Ishikawa (cell line): ENCODE measurements around the gene CNNM2.

Experiments
- CEBPB ChIP-seq: IDR thresholded peaks from 2 replicates; pipeline ENCODE4 v1.6.1; 2012
- CREB1 ChIP-seq: IDR thresholded peaks from 2 replicates; pipeline ENCODE4 v1.6.1; 2012; ENCODE audit warnings: low read depth
- EGR1 ChIP-seq: IDR thresholded peaks from 2 replicates; pipeline ENCODE4 v1.6.1; 2012
- EP300 ChIP-seq: IDR thresholded peaks from 2 replicates; pipeline ENCODE4 v1.6.1; 2012; ENCODE audit warnings: borderline replicate concordance
- FOXM1 ChIP-seq: IDR thresholded peaks from 2 replicates; pipeline ENCODE4 v1.6.1; 2012; ENCODE audit warnings: low read depth, borderline replicate concordance
- NFIC ChIP-seq: IDR thresholded peaks from 2 replicates; pipeline ENCODE4 v1.6.1; 2012
- RAD21 ChIP-seq: IDR thresholded peaks from 2 replicates; pipeline ENCODE4 v1.6.1; 2012; ENCODE audit warnings: low read depth
- TAF1 ChIP-seq: IDR thresholded peaks from 2 replicates; pipeline ENCODE4 v1.6.1; 2012; ENCODE audit warnings: low read depth, mild to moderate bottlenecking
- TCF12 ChIP-seq: IDR thresholded peaks from 2 replicates; pipeline ENCODE4 v1.6.1; 2012; ENCODE audit warnings: low read depth
- TEAD4 ChIP-seq: IDR thresholded peaks from 2 replicates; pipeline ENCODE4 v1.6.1; 2012
- YY1 ChIP-seq: IDR thresholded peaks from 2 replicates; pipeline ENCODE4 v1.6.1; 2012; ENCODE audit warnings: low read depth
- ZBTB7A ChIP-seq: IDR thresholded peaks from 2 replicates; pipeline ENCODE4 v1.6.1; 2012; ENCODE audit warnings: low read depth
- TF ChIP-seq, protein P1 (sequence below): IDR thresholded peaks from 2 replicates; pipeline ENCODE4 v1.6.1; 2012; ENCODE audit warnings: low read depth, mild to moderate bottlenecking
- TF ChIP-seq, protein P2 (sequence below): IDR thresholded peaks from 2 replicates; pipeline ENCODE4 v1.6.1; 2012
- TF ChIP-seq, protein P3 (sequence below): IDR thresholded peaks from 2 replicates; pipeline ENCODE4 v1.6.1; 2012

The CNNM2 gene

DNA sequence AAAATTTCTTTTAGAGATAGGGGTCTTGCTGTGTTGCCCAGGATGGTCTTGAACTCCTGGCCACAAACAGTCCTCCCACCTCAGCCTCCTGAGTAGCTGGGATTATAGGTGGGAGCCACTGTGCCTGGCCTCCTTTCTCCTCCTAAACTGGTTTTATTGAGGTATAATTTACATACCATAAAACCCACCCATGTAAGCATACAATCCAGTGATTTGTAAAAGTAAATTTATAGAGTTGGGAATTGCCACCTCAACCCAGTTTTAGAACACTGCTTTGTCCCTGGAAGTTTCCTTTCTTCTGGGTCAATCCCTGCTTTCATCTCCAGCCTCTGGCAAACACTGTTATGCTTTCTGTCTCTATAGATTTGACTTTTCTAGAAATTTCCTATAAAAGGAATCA lies 49.0 kb downstream of the CNNM2 start:
- TF ChIP-seq, protein P1, sequence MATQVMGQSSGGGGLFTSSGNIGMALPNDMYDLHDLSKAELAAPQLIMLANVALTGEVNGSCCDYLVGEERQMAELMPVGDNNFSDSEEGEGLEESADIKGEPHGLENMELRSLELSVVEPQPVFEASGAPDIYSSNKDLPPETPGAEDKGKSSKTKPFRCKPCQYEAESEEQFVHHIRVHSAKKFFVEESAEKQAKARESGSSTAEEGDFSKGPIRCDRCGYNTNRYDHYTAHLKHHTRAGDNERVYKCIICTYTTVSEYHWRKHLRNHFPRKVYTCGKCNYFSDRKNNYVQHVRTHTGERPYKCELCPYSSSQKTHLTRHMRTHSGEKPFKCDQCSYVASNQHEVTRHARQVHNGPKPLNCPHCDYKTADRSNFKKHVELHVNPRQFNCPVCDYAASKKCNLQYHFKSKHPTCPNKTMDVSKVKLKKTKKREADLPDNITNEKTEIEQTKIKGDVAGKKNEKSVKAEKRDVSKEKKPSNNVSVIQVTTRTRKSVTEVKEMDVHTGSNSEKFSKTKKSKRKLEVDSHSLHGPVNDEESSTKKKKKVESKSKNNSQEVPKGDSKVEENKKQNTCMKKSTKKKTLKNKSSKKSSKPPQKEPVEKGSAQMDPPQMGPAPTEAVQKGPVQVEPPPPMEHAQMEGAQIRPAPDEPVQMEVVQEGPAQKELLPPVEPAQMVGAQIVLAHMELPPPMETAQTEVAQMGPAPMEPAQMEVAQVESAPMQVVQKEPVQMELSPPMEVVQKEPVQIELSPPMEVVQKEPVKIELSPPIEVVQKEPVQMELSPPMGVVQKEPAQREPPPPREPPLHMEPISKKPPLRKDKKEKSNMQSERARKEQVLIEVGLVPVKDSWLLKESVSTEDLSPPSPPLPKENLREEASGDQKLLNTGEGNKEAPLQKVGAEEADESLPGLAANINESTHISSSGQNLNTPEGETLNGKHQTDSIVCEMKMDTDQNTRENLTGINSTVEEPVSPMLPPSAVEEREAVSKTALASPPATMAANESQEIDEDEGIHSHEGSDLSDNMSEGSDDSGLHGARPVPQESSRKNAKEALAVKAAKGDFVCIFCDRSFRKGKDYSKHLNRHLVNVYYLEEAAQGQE, result no peak
- TF ChIP-seq CEBPB, result no peak
- TF ChIP-seq CREB1, result no peak
- TF ChIP-seq FOXM1, result no peak
- no peak for TF ChIP-seq RAD21
- no peak for TF ChIP-seq TCF12
- no peak for TF ChIP-seq YY1
- TF ChIP-seq NFIC, result no peak
- no peak for TF ChIP-seq TEAD4
- no peak for TF ChIP-seq EGR1
- TF ChIP-seq EP300, result no peak
- TF ChIP-seq, protein P2, sequence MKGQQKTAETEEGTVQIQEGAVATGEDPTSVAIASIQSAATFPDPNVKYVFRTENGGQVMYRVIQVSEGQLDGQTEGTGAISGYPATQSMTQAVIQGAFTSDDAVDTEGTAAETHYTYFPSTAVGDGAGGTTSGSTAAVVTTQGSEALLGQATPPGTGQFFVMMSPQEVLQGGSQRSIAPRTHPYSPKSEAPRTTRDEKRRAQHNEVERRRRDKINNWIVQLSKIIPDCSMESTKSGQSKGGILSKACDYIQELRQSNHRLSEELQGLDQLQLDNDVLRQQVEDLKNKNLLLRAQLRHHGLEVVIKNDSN, result no peak
- TF ChIP-seq ZBTB7A, result no peak
- TF ChIP-seq TAF1, result no peak
- TF ChIP-seq, protein P3, sequence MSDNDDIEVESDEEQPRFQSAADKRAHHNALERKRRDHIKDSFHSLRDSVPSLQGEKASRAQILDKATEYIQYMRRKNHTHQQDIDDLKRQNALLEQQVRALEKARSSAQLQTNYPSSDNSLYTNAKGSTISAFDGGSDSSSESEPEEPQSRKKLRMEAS, result no peak

DNA sequence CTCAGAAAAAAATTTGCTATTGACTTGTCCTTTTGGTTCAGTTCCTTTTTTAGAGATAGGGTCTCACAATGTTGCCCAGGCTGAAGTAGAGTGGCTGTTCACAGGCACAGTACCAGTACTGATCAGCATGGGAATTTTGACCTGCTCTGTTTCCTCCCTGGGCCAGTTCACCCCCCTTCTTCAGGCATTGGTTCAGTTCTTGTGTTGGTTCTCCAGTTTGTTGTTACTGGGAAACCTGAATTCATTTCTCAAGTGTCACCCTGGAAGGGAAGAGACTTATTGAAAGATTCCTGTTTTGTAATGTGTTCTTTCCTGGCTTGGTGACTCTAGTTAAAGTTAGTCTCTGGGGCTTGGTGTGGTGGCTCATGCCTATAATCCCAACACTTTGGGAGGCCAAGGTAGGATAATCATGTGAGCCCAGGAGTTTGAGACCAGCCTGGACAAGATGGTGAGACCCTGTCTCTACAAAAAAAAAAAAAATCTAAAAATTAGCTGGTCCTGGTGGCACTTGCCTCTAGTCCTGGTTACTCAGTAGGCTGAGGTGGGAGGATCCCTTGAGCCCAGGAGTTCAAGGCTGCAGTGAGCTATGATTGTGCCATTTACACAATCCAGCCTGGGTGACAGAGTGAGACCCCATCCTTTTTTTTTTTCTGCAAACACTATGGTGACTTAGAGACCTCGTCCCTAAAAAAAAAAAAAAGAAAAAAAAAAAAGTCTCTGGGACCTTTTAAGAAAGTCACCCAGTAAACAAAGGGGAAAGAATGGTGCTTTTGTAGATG lies 52.7 kb downstream of the CNNM2 start:
- TF ChIP-seq CEBPB (no peak), YY1 (no peak), TCF12 (no peak), CREB1 (no peak), EP300 (no peak), NFIC (no peak), ZBTB7A (no peak)
- TF ChIP-seq, protein P3, result no peak

DNA sequence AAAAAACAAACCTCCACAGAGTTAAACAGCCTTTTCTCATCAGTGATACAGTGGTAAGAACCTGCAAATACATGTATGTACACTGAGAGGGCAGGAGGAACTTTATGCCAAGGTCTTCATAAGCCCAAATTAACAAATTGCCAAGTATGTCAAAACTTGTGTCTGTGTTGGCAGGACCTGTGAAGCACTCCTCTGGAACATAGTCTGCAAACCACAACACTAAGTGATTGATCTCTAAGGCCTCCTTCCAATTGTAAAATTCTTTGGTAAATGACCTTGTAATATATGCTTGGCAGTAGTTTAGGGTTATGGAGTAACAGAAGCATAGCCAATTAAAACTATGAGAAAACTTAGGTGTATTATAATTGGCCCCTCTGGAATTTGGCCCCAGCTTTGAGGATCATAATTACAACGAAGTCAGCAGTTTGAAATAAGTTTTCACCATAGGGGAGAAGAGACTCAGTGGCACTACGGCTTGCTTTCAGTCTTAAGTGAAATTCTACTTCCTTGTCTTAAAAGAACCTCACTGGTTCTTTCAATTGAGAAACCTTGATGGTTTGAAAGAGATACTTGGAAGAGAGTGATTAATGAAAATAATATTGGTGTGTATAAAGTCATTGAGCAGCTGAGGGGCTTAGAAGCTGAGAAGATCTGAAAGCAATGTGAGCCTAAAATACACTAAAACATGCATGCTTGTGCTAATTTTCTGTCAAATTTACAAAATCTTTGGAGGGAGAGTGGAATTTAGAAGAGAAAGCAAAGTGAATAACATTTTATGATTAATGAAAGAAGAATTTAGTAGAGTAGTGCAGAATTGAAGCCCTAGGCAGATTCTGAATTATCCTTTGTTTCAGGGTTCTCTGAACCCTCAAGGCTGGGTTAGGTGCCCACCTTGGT lies 57.6 kb downstream of the CNNM2 start:
- no peak for TF ChIP-seq CREB1
- no peak for TF ChIP-seq FOXM1
- no peak for TF ChIP-seq TAF1
- TF ChIP-seq, protein P1, result no peak
- TF ChIP-seq TCF12, result no peak
- TF ChIP-seq EGR1, result no peak
- no peak for TF ChIP-seq YY1
- no peak for TF ChIP-seq CEBPB
- no peak for TF ChIP-seq NFIC
- no peak for TF ChIP-seq ZBTB7A
- TF ChIP-seq EP300, result no peak
- no peak for TF ChIP-seq TEAD4
- TF ChIP-seq, protein P3, result no peak
- TF ChIP-seq, protein P2, result no peak

DNA sequence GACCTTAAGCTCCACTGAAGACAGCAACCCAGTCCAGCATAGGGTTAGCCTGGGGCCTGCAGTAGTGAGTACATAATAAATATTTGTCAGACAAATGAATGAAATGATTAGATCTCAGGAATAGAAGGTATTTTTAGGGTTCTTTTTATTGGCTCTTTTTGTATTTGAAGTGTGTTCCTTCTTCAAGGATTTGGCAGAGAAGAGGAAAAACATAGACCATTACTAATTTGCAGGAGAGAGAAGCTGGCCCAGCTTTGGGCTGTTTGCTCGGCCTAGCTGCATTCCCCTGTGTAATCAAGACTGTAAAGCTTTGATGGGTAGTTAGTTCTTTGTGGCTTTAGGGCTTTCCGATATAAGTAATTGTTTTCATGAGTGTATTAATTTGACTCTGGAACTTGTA lies 64.2 kb downstream of the CNNM2 start:
- TF ChIP-seq TEAD4 (no peak), CEBPB (no peak), CREB1 (no peak), TAF1 (no peak), EP300 (no peak)
- TF ChIP-seq, protein P3, result no peak

DNA sequence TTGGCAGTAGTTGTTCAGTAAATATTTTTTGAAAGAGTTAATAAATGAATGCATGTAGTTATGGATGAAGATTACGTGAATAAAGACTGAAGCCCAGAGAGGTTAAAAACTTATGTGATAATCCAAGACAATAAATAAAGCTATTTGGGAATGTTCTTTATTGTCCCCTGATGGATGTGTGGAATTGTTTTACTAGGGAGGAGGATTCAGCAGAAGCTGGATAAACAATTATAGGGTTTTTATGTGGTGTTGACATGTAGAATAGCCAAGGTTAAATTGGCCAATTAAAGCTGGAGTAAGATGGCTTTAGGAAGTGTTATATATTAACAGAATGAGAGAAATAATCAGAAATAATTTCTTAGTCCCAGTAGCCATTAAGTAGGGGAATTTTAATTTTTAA lies 66.0 kb downstream of the CNNM2 start:
- TF ChIP-seq CEBPB, result no peak
- no peak for TF ChIP-seq ZBTB7A
- no peak for TF ChIP-seq EGR1
- TF ChIP-seq TEAD4, result no peak
- TF ChIP-seq, protein P1, result no peak
- no peak for TF ChIP-seq YY1
- TF ChIP-seq RAD21, result no peak
- TF ChIP-seq NFIC, result no peak
- TF ChIP-seq CREB1, result no peak
- TF ChIP-seq EP300, result no peak
- TF ChIP-seq, protein P3, result no peak
- no peak for TF ChIP-seq FOXM1
- no peak for TF ChIP-seq TCF12
- TF ChIP-seq, protein P2, result no peak
- TF ChIP-seq TAF1, result no peak
